ENCODE data around the gene TPCN1.
A peak's percentile ranks its signal among the peaks of the same experiment; 100 is the strongest.
"Not testable (repeated sequence)": the region's sequence is repeated elsewhere in the genome, so short reads cannot be mapped to it uniquely, and the experiment has no call there.

TPCN1 gene

DNA sequence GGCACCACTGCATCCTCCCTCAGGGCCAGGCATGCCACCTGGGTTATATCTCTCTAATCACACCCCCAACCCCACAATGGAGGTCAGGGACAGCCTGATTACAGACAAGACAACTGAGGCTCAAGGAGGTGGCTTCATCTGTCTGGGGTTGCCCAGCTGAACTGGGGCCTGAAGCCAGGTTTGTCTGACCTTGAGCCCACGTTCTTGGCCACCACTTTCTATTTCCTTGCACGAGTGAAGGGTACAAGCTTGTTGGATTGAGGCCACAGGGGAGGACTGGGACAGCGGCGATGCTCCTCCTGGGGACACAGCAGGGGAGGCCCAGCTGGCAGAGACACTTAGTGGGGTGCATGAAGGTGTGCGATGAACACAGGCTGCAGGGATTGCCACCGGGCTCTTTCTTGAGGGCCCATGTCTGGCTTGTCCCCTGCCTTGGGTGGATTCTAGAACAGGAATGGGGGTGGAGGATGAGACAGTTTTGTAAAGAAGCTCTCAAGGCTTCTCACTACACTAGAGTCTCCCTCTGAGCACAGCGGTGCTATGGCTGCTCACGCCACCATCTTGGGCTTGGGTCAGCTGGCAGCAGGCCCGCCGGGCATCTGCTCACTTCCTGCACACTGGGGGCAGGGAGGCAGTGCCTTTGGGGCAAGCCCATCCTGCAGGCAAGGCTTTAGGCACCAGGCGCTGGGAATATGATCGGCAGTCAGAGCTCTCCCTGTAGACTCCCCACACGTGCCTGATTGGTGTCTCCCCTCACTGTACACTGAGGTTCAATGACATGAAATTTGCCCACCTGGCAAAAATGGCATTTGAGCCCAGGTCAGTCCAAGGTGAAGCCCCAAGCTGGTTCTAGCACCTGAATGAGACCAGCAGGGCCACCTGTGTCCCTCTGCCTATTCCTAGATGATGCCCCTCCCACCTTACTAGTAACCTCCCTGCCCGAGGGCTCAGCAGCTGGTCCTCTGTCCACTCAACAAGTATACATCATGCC lies 19.8 kb upstream of the TPCN1 start:
- no peak for DNase-seq
- Mint-ChIP-seq H3K4me3 (no peak overlapping the region), H3K4me1 (ENCODE audit: low read depth in 2 of 2) (peaks cover under 1 to 4% of the 10 kb centered on the region in 2 donors), H3K27me3 (no peaks in the 10 kb centered on the region), H3K9me3 (no peaks in the 10 kb centered on the region), H3K36me3 (ENCODE audit: insufficient read depth) (peaks cover 7% of the 10 kb centered on the region), H3K27ac (no peak overlapping the region)
- no peak for ATAC-seq (replicated peaks)

DNA sequence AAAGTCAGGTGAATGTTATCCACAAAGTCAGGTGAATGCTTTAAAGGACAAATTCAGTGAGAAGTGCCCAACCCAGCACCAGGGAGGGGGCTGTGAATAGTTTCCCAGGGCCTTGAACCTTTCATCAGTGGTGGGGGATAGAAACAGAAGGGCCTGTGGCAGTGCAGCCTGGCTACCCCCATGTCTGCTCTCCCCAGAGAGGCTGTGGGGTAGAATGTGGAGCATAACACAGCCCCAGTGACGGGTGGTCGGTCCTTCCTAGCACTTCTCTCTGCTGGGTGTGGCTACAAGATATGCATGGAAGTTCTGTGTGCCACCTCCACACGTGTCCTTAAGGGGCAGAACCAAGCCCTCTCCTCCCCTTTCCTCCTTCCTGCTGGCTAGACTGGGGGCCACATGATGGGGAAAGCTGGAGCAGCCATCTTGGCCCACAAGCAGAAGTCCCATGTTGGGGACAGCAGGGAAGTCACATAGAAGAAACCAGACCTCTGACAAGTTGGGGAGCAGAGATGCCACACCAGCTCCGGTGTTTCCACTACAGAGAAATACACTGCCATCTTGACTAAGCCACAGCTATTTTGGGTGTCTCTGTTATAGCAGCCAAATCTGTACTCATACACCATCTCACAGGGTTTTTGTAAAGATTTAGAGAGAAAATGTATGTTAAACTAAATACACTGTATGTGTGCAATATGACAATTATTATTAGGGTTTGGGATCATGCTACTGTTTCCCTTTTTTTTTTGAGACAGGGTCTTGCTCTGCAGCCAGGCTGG lies 18.8 kb upstream of the TPCN1 start:
- ATAC-seq (replicated peaks) (no peak), DNase-seq (no peak)
- no peaks in the 10 kb centered on the region for H3K27me3 Mint-ChIP-seq
- H3K4me1 Mint-ChIP-seq (ENCODE audit: low read depth in 2 of 2): peaks cover 4 to 11% of the 10 kb centered on the region in 2 donors
- H3K36me3 Mint-ChIP-seq (ENCODE audit: insufficient read depth): peaks cover 7% of the 10 kb centered on the region
- H3K4me3 Mint-ChIP-seq: no peak overlapping the region
- H3K27ac Mint-ChIP-seq: no peak overlapping the region
- no peaks in the 10 kb centered on the region for H3K9me3 Mint-ChIP-seq

DNA sequence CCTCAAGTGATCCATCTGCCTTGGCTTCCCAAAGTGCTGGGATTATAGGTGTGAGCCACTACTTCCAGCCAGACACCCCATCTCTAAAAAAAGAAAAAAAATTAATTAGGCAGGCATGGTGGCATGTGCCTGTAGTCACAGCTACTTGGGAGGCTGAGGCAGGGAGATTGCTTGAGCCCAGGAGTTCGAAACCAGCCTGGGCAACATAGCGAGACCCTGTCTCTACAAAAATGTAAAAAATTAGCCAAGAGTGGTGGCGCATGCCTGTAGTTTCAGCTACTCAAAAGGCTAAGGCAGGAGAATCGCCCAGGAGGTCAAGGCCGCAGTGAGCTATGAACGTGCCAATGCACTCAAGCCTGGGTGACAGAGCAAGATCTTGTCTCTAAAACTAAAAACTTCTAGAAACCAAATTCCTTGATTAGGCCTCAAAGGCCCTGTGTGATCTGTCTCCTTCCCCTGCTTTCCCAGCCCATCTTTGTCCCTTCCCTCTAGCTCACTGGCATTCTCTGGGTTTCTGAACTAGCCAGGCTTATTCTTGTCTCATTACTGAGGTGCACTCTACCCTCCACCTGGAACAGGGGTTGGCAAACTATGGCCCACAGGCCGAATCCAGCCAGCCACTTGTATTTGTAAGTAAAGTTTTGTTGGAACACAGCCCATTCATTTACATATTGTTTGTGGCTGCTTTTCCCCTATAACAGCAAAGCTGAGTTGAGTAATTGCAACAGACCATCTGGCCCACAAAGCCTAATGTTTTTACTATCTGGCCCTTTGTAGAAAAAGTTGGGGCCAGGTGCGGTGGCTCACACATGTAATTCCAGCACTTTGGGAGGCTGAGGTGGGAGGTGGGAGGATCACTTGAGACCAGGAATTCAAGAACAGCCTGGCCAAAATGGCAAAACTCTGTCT lies 17.2 kb upstream of the TPCN1 start:
- Mint-ChIP-seq H3K4me1 (ENCODE audit: low read depth in 2 of 2) (peaks cover 18 to 27% of the 10 kb centered on the region in 2 donors), H3K27ac (no peak overlapping the region), H3K4me3 (no peak overlapping the region), H3K36me3 (ENCODE audit: insufficient read depth) (peaks cover 13% of the 10 kb centered on the region), H3K9me3 (no peaks in the 10 kb centered on the region), H3K27me3 (no peaks in the 10 kb centered on the region)
- ATAC-seq (replicated peaks): no peak
- no peak for DNase-seq

DNA sequence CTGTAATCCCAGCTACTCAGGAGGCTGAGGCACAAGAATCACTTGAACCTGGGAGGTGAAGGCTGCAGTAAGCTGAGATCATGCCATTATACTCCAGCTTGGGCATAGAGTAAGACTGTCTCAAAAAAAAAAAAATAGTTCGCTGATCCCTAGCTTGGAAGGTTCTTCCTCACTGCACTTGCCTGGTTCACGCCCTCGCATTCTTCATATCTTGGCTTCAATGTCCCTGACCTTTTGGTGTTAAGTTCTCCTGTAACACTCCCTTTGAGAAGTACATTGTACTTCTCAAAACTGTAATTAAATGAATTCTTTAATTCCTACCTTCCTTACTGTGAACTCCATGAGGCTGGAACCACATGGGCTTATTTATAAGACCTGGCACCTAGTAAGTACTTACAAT lies 16.5 kb upstream of the TPCN1 start:
- H3K27ac Mint-ChIP-seq: no peak overlapping the region
- no peak overlapping the region for H3K4me3 Mint-ChIP-seq
- ATAC-seq (replicated peaks): no peak
- H3K36me3 Mint-ChIP-seq (ENCODE audit: insufficient read depth): peaks cover 13% of the 10 kb centered on the region
- no peaks in the 10 kb centered on the region for H3K9me3 Mint-ChIP-seq
- no peak for DNase-seq
- H3K4me1 Mint-ChIP-seq (ENCODE audit: low read depth in 2 of 2): peaks cover 24 to 28% of the 10 kb centered on the region in 2 donors
- H3K27me3 Mint-ChIP-seq: no peaks in the 10 kb centered on the region

DNA sequence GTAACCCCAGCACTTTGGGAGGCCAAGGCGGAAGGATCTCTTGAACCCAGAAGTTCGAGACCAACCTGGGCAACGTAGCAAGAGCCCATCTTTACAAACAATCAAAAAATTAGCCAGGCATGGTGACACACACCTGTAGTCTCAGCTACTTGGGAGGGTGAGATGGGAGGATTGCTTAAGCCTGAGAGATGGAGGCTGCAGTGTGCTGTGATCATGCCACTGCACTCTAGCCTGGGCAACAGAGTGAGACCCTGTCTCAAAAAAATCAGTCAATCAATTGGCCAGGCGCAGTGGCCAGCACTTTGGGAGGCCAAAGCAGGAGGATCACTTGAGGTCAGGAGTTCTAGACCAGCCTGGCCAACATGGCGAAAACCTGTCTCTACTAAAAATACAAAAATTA lies 14.5 kb upstream of the TPCN1 start:
- Mint-ChIP-seq H3K4me1 (ENCODE audit: low read depth in 2 of 2) (peaks cover 31 to 39% of the 10 kb centered on the region in 2 donors), H3K36me3 (ENCODE audit: insufficient read depth) (peaks cover 13% of the 10 kb centered on the region), H3K27ac (peak overlapping the region; percentile 57 to 89)
- H3K9me3 Mint-ChIP-seq; H3K4me3 Mint-ChIP-seq; ATAC-seq (replicated peaks); H3K27me3 Mint-ChIP-seq; DNase-seq: not testable (repeated sequence)

DNA sequence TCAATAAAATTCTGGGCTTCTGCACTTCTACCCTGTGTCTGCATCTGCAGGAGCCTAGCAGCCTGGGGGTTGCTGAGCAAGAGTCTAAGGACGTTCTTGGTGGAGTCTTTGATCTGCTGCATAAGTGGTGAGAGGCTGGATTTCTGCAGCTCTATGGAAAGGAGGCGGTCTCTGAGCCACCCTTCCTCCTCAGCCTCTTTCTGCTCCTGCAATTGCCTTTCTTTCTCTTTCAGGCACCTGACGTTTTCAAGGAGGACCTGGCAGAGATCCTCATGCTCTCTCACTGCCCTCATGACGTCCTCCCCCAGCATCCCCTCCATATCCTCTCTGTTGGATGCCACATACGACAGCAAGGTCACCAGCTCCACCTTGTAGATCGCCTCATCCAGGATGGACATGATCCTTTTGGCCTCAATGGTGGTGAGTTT lies 13.6 kb upstream of the TPCN1 start:
- H3K36me3 Mint-ChIP-seq (ENCODE audit: insufficient read depth): peaks cover 13% of the 10 kb centered on the region
- peak; percentile 16 for ATAC-seq (replicated peaks)
- peaks cover 31 to 39% of the 10 kb centered on the region in 2 donors for H3K4me1 Mint-ChIP-seq (ENCODE audit: low read depth in 2 of 2)
- peak overlapping the region; percentile 89 for H3K27ac Mint-ChIP-seq
- H3K9me3 Mint-ChIP-seq: no peaks in the 10 kb centered on the region
- DNase-seq: peak in 2 of 3 experiments; percentile 4 to 23
- H3K27me3 Mint-ChIP-seq: no peaks in the 10 kb centered on the region
- peak overlapping the region; percentile 66 to 67 for H3K4me3 Mint-ChIP-seq

DNA sequence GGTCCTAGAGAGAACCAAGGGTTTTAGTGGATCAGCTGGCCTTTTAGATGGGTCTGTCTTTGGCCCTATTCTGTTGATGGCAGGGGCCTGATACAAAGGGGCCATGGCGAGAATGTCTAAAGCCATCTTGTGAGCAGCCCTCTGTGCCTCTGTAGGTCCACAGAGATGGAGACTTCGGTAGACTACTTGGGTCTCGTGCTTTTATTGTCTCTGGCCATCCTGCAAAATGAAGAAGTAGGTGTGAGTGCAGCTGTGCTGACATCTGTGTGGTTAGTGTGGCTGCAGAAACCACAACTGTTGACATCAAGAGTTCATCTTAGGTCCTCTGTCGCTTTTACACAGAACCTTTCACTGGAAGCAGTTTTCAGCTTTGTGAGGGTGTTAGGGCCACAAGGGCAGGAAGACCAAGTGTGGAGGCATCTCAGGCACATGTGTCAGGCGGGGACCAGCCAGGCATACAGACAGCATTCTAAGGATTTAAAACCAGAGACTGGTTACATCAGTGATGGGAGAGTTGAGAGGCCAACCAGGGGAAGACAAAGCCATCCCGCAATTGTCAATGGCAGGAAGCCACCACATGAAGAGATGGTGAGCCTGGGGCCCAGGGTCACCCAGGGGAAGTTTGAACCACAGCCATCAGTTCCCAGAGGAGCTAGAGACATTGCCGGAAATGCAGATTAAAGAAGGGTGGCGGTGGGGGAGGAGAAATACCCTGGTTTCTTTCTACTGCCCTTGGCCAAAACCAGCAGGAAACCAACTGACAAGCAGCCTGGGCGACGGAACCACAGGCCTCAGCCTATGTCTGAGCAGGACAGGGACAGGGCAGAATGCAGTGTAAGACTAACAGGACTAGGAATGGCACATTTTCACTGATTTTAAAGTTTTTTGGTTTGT lies 13.0 kb upstream of the TPCN1 start:
- H3K27me3 Mint-ChIP-seq: no peaks in the 10 kb centered on the region
- ATAC-seq (replicated peaks) (peak; percentile 80), DNase-seq (peak; percentile 62 to 69 (median 64))
- H3K27ac Mint-ChIP-seq: peak overlapping the region; percentile 89
- H3K4me1 Mint-ChIP-seq (ENCODE audit: low read depth in 2 of 2): peaks cover 31 to 39% of the 10 kb centered on the region in 2 donors
- H3K9me3 Mint-ChIP-seq: no peaks in the 10 kb centered on the region
- H3K4me3 Mint-ChIP-seq: peak overlapping the region; percentile 66 to 67
- peaks cover 13% of the 10 kb centered on the region for H3K36me3 Mint-ChIP-seq (ENCODE audit: insufficient read depth)

DNA sequence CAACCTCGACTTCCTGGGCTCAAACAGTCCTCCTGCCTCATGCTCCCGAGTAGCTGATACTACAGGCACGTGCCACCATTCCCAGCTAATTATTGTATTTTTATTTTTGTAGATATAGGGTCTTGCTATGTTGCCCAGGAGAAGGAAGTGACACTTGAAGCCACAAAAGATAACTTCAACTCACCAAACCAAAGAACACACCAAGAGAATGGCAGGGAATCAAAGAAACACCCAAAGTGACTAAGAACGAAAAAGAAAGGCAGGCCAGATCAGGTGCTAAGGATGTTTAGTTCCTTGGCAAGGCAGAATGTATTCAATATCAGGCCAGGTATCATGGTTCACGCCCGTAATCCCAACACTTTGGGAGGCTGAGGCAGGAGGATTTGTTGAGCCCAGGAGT lies 10.1 kb upstream of the TPCN1 start:
- H3K36me3 Mint-ChIP-seq (ENCODE audit: insufficient read depth): peaks cover 9% of the 10 kb centered on the region
- H3K4me3 Mint-ChIP-seq: no peak overlapping the region
- ATAC-seq (replicated peaks) (no peak), DNase-seq (no peak)
- H3K27me3 Mint-ChIP-seq: no peaks in the 10 kb centered on the region
- H3K4me1 Mint-ChIP-seq (ENCODE audit: low read depth in 2 of 2): peaks cover 31 to 38% of the 10 kb centered on the region in 2 donors
- no peaks in the 10 kb centered on the region for H3K9me3 Mint-ChIP-seq
- peak overlapping the region in 1 of 2 donors; percentile 92 for H3K27ac Mint-ChIP-seq

DNA sequence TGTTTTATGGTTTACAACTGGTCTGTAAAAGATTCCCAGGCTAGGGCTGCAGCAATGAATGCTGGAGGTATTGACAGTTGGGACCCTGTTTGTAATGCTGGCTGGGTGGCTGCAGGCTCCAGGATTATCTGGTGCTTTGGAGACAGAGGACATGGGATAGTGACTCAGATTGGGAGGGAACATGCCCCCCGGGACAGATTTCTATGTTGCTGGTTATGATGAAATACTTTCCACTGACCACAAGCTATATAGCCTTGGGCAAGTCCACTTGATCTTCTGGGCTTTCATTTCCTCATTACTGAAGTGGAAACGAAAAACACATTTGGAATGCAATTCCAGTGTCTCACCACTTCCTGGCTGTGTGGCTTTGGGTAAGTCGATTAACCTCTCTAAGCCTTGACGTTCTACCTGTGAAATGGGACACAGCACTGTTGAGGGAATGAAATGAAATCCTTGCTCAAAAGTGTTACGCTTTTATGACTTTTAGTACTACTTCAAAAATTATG lies 6.3 kb upstream of the TPCN1 start:
- ATAC-seq (replicated peaks) (no peak), DNase-seq (no peak)
- Mint-ChIP-seq H3K4me3 (no peak overlapping the region), H3K36me3 (ENCODE audit: insufficient read depth) (no peaks in the 10 kb centered on the region), H3K27me3 (no peaks in the 10 kb centered on the region), H3K9me3 (no peaks in the 10 kb centered on the region), H3K4me1 (ENCODE audit: low read depth in 2 of 2) (peaks cover 7 to 12% of the 10 kb centered on the region in 2 donors), H3K27ac (no peak overlapping the region)

DNA sequence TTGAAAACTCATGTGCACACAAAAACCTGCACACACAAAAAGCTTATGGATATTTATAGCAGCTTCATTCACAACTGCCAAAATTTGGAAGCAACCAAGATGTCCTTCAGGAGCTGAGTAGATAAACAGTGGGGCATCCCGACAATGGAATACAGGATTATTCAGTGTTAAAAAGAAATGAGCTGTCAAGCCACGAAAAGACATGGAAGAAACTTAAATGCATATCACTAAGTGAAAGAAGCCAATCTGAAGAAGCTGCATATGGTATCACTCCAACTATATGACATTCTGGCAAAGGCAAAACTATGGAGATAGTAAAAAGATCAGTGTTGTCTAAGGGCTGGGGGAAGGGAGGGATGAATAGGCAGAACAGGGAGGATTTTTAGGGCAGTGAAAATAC lies 5.2 kb upstream of the TPCN1 start:
- Mint-ChIP-seq H3K27me3 (no peaks in the 10 kb centered on the region), H3K4me1 (ENCODE audit: low read depth in 2 of 2) (peaks cover 3 to 5% of the 10 kb centered on the region in 2 donors), H3K36me3 (ENCODE audit: insufficient read depth) (peaks cover 6% of the 10 kb centered on the region), H3K27ac (no peak overlapping the region), H3K4me3 (no peak overlapping the region), H3K9me3 (no peaks in the 10 kb centered on the region)
- ATAC-seq (replicated peaks) (no peak), DNase-seq (no peak)

DNA sequence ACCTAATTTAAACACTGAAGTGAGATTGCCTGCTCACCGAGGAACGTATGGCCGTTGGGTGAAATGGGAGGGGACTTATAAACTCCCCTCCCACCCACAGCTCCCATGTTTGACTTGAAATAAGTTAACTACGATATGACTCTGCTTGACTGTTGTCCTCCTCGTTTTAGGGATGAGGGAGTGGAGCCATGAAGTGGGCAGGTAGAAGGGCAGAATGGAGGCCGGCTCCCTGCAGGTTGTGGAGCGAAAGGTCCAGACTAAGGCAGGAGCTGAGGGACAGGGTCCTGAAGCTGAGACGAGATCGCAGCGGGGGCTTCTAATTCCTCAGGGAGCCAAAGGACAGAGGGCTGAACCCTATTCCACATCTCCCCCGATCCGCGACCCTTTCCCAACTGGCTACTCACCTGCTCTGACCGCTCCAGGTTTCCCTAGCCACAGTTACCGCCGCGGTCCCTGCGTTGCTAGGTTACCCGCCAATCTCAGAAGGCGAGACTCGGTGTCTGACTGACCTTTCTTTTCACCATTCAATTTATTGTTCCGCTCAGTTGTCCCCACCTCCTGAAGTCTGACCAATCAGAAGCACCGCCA lies 577 bp upstream of the TPCN1 start:
- Mint-ChIP-seq H3K4me1 (ENCODE audit: low read depth in 2 of 2) (peaks cover 10 to 15% of the 10 kb centered on the region in 2 donors), H3K9me3 (no peaks in the 10 kb centered on the region), H3K27me3 (no peaks in the 10 kb centered on the region), H3K36me3 (ENCODE audit: insufficient read depth) (peaks cover 19% of the 10 kb centered on the region), H3K4me3 (peak overlapping the region; percentile 80 to 86), H3K27ac (peak overlapping the region; percentile 76 to 86)
- DNase-seq (no peak), ATAC-seq (replicated peaks) (no peak)
